ENCODE results near the gene KLHDC7A. TPM values are rescaled to one million over a fixed set of nuclear protein-coding genes. Genes with fewer than 3 reads are reported as not detected.

KLHDC7A gene
- total RNA-seq (2022) (not detected in 2 replicates), Bru-seq, nascent RNA (not detected), BruChase-seq, experiment 1, labeled RNA remaining after a 6-hour chase (not detected), BruChase-seq, experiment 2, labeled RNA remaining after a 2-hour chase (not detected)
- long read RNA-seq, result 0 reads

DNA sequence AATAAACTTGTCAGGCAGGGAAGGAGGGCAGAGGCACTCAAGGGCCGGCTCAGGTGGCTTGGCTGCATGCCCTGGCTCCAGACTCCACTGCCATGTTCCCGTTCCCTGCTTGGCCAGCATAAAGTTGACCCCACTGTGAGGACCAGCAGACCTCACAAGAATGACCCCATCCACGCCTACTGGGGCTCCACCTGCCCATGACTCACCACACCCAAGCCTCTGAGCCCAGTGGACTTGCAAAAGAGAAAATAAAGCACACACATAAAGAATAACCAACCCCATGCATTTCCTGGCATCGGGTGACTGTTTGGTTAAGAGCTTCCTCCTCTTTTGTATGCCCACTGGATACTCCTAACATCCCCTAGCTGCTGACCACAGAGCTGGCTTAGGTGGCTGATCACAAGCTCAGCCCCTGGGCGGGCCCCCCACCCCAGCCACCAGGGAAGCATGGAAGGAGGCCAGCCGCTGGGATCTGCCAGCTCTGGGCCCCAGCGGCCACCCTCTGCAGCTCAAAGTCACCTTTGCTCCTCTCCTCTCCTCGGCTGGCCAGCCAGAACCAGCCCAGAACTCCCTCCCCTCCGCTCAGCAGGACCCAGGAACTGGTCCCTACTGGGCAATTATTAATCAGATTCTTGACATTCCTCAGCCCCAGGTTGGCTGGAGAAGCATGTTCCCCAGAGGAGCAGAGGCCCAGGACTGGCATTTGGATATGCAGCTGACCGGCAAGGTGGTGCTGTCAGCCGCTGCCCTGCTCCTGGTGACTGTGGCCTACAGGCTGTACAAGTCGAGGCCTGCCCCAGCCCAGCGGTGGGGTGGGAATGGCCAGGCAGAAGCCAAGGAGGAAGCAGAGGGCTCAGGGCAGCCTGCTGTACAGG is at the start of gene KLHDC7A:
Gene KLHDC7A (plus strand): TSS at position 616 of the 875 bp plus-strand sequence. CDS start 52 bp downstream, at position 668.
- no TSS peak for BruUV-seq (replicated peaks)
- intact Hi-C loops (cut with micrococcal nuclease), result no loop called here
- Mint-ChIP-seq H3K27me3 (ENCODE audit: insufficient read depth, unreplicated experiment) (no peaks in the 10 kb centered on the region), H3K4me1 (ENCODE audit: insufficient read depth, unreplicated experiment) (peaks cover 9% of the 10 kb centered on the region), H3K9me3 (ENCODE audit: unreplicated experiment) (peaks cover 4% of the 10 kb centered on the region), H3K27ac (ENCODE audit: low read depth, unreplicated experiment) (no peak within 1 kb of the TSS), H3K4me3 (ENCODE audit: unreplicated experiment) (no peak within 1 kb of the TSS), H3K36me3 (ENCODE audit: insufficient read depth, unreplicated experiment) (no peaks in the 10 kb centered on the region)
- ChIA-PET CTCF (no interaction called here), POLR2A (interaction anchor here (0.6 to 0.8 kb wide), 4 partner anchors 10 to 572 kb away, joined by 3 read pairs; no protein-coding TSS in a partner anchor)
- TF ChIP-seq, protein P1, sequence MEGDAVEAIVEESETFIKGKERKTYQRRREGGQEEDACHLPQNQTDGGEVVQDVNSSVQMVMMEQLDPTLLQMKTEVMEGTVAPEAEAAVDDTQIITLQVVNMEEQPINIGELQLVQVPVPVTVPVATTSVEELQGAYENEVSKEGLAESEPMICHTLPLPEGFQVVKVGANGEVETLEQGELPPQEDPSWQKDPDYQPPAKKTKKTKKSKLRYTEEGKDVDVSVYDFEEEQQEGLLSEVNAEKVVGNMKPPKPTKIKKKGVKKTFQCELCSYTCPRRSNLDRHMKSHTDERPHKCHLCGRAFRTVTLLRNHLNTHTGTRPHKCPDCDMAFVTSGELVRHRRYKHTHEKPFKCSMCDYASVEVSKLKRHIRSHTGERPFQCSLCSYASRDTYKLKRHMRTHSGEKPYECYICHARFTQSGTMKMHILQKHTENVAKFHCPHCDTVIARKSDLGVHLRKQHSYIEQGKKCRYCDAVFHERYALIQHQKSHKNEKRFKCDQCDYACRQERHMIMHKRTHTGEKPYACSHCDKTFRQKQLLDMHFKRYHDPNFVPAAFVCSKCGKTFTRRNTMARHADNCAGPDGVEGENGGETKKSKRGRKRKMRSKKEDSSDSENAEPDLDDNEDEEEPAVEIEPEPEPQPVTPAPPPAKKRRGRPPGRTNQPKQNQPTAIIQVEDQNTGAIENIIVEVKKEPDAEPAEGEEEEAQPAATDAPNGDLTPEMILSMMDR (IDR thresholded peaks at IDR 0.05; ENCODE audit: unreplicated experiment), result no peak
- DNase-seq (ENCODE audit: unreplicated experiment), result peak; percentile 73

DNA sequence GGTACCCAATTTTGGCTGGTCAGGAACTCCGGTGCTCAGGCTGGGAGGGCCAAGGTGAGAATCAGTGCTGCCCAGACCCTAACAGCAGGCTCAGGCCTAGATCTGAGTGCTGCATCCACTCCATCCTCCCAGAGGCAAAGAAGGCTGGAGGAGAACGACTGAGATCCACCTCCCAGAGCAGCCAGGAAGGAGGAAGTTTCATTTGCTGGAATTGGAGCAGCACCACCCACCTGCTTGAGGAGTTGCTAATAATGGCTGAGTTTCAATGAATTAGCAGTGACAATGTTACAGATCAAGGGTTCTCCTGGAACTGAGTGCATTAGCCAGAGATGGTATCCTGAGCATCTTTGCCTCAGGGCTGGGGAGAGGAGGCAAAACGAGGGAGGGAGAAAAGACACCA is 46.7 kb upstream of the KLHDC7A start:
- TF ChIP-seq, protein P1 (IDR thresholded peaks at IDR 0.05; ENCODE audit: unreplicated experiment), result no peak
- BruUV-seq (replicated peaks), result no TSS peak
- peaks cover 11% of the 10 kb centered on the region for H3K9me3 Mint-ChIP-seq (ENCODE audit: unreplicated experiment)

DNA sequence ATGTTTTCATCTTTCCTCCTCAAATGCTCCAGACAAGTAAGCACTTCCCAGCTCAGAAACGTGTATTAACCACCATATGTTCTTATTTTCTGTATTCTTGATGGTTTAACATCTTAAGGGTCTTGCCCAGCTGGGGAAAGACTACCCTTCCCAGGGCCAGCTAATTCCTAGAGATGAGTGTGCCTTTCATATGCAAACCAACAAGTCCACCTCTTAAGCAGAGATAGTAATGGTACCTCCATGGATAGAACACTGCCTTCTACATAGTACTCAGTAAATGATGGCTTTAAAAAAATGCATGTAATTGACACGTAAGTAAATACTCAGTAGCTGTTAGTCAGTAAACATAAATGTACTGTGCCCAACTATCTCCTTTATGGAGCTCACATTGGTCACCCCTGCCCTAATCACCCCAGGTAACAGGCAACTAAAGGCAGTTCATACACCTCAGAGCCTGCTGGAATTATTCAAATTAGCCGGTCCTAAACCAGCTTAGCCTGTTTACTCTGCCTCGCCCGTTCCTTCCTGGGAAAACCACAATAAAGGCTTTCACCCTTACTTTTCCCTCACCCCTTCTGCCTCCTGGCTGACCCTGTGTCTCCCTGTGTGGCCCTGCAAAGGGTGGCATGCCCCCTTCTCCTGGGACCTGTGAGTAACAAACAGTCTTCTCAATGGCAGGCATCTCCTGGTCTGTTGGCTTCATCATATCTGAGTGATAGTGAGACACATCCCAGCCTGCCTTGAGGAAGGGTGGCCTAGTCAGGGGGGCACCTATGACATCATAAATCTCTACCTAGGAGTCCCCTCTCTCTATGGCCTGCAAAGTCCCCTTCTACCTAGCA is 40.1 kb upstream of the KLHDC7A start:
- no peak for DNase-seq (ENCODE audit: unreplicated experiment)
- no peak overlapping the region for H3K27ac Mint-ChIP-seq (ENCODE audit: low read depth, unreplicated experiment)
- H3K36me3 Mint-ChIP-seq (ENCODE audit: insufficient read depth, unreplicated experiment), result peaks cover 7% of the 10 kb centered on the region
- BruUV-seq (replicated peaks), result no TSS peak
- intact Hi-C loops (cut with micrococcal nuclease), result no loop called here
- no peak overlapping the region for H3K4me3 Mint-ChIP-seq (ENCODE audit: unreplicated experiment)
- CTCF ChIA-PET, result no interaction called here
- H3K9me3 Mint-ChIP-seq (ENCODE audit: unreplicated experiment), result peaks cover 11% of the 10 kb centered on the region
- TF ChIP-seq, protein P1 (IDR thresholded peaks at IDR 0.05; ENCODE audit: unreplicated experiment), result no peak
- POLR2A ChIA-PET, result no interaction called here
- H3K27me3 Mint-ChIP-seq (ENCODE audit: insufficient read depth, unreplicated experiment), result peaks cover 21% of the 10 kb centered on the region
- H3K4me1 Mint-ChIP-seq (ENCODE audit: insufficient read depth, unreplicated experiment), result no peaks in the 10 kb centered on the region

More for the DNA sequence above, 46.7 kb upstream of the KLHDC7A start:
- no peaks in the 10 kb centered on the region for H3K36me3 Mint-ChIP-seq (ENCODE audit: insufficient read depth, unreplicated experiment)
- no peaks in the 10 kb centered on the region for H3K4me1 Mint-ChIP-seq (ENCODE audit: insufficient read depth, unreplicated experiment)
- H3K4me3 Mint-ChIP-seq (ENCODE audit: unreplicated experiment), result no peak overlapping the region
- H3K27ac Mint-ChIP-seq (ENCODE audit: low read depth, unreplicated experiment), result no peak overlapping the region
- CTCF ChIA-PET, result no interaction called here
- POLR2A ChIA-PET, result no interaction called here
- DNase-seq (ENCODE audit: unreplicated experiment), result no peak
- H3K27me3 Mint-ChIP-seq (ENCODE audit: insufficient read depth, unreplicated experiment), result no peaks in the 10 kb centered on the region
- intact Hi-C loops (cut with micrococcal nuclease), result no loop called here
